Activated CD8-positive, alpha-beta memory T cell treated with anti-CD3 and anti-CD28 coated beads for 24 hours (primary cell): ENCODE results near the gene RINT1.
"Not testable (repeated sequence)": the region's sequence is repeated elsewhere in the genome, so short reads cannot be mapped to it uniquely, and the experiment has no call there.

Experiments used
- DNase-seq: peaks from one replicate; pipeline ENCODE4 v3.0.0-alpha.2; 2020

Gene RINT1

DNA sequence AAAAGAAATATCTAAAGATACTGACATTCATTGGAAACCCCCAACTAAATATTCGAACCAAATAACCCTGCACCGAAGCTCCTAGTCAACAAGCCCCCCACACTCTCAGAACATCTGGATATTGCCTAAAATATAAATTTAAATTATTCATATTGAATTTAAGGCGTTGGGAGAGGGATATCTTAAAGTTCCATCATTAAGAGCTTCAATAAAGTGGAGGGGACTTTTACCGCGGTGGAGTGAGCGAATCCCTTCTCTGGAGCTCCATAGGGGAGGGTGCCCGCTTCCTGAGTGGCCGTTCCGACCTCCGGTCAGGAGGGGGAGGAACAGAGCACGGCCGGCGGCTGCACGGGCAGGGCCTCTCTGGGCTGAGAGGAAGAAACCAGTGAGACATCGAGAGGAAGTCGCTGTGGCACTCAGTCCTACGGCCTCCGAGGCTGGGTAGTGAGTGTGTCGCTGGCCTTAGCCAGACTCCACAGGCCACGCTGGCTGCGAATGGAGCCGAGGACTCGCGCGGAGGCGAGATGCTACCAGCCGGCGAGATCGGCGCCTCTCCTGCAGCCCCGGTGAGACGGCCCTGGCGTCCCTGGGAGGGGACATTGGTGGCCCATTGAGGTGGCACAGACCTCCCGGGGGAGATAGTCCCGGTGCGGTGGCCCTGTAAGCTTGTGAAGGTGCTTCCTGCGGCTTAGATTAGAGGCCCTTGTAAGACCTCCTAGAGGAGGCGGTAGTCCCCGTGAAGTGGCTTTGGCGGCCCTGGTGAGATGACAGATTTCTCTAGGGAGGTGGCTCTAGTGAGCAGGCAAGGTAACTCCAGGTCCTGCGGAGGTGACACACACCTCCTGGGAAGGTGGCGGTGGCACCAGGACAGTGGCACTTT is at the start of gene RINT1:
RINT1 (plus strand) TSS at position 410 of the 880 bp plus-strand sequence; CDS start at position 525, 115 bp downstream.
- peak; percentile 96 for DNase-seq

DNA sequence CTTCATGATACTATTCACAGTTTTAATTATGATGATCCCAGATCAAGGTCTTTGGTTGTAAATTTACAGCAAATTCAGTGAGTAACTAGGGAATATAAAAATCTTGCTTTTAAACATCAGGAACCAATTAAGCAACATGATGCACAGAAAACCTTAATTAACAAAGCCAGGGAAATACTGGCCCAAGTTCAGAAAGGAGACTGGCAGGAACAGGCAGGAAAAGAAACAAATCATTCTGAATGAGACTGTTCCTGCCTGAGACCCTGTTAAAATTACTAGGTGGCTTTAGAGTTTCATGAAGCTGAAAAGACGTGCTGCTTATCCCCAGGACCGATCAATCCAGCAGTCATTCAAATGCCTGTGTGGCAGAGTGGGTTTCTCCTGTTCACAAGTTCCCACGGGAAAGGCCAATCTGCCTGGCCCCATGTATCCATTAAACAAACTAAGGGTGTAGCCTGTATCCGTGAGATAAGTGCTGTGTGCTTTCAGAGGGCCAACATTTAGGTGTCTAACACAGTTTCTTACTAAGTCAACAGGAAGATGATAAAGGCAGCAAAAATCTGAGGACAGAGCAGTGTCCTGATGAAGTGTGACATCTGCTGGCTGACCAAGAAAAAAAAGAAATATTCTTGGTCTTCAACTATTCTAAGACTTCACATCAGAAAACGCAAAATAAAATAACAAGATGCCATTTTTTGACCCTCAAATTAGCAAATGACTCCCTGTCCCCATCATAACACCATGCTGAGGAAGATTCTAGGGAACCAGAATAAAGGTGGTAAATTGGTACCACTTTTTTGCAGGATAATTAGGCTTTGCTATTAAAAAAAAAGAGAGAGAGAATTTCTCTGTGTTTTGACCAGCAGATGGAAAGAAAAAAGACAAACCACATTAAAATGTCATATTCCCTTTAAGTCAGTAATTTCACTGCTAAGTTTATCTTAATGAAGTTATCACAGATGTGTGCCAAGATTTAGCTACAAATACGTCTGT is 44.1 kb upstream of the RINT1 start:
- no peak for DNase-seq

DNA sequence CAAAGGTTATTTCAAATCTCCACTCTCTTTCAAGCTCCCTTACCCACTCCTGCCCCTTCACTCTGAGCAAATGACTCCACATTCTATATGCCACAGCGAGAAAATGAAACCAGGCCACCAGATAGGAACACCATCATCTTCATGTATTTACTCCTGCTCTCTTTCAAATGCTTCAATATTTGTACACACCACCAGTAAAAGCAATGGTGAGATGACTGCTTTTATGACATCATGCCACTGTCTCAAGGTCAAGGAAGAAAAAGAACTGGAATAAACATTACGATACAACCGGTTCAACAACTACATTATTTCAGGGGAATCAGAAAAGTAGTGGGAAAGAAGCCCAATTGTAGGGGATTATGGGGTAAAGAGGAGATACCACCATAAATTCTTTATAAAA is 42.6 kb upstream of the RINT1 start:
- DNase-seq: no peak

DNA sequence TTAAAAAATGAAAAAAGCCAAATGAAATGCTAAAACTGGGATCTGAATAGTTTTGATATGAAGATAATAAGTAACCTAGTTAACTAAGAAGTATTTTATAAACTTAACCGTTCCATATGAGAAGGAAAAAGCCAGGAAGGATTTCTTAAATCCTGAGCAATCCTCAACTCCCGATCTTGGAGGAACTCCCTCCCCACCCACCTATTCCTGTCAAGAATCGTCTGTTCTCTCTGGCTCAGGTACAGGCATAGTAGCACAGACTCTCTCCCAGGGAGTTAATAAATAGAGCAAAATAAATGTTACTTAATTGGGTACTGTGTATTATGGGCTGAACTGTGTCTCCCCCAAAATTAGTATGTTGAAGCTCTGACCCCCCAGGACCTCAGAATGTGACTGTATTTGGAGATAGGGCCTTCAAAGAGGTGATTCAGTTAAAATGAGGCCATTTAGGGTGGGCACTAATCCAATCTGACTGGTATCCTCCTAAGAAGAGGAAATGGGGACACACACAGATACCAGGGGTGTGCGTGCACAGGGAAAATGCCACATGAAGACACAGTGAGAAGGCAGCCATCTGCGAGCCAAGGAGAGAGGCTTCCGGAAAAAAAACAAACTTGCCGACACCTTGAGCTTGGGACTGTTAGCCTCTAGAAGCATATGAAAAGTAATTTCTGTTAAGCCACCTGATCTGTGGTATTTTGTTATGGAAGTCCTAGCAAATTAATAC is 38.6 kb upstream of the RINT1 start:
- no peak for DNase-seq

DNA sequence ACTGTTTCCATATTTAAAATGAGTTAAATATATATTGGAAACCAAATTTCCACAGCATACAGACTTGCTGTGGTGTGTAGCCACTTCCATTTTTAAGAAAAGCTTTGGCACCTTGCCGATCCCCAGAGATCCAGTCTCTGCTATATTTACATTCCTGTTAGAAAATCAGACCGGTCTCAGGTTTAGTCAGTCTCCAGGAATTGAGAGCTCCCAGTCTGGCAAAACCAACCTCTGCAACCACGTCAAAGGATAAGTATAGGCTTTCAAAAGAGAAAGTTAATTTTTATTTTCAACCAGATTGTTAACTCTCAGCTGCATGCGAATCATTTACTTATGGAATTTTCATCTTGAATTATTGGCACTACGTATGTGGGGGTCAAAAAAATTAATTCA is 38.1 kb upstream of the RINT1 start:
- no peak for DNase-seq

DNA sequence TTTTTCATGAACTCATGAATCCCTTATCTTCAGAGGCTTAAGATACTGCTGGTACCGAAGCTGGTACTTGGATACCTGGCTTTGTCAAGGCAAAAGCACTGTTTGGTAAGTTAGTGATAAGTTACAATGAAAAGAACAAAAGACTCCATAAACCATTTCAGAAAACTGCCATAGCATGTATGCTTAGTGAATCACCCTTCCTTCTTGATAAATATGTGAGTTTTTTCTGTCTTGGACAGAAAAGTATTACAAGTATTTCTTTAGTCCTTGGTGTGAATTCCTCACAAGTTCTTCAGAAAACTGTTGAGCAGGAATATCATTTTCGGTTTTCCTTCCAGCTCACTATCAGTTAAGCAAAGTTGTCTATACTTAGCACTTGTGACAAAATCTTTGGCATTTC is 35.5 kb upstream of the RINT1 start:
- DNase-seq: no peak

DNA sequence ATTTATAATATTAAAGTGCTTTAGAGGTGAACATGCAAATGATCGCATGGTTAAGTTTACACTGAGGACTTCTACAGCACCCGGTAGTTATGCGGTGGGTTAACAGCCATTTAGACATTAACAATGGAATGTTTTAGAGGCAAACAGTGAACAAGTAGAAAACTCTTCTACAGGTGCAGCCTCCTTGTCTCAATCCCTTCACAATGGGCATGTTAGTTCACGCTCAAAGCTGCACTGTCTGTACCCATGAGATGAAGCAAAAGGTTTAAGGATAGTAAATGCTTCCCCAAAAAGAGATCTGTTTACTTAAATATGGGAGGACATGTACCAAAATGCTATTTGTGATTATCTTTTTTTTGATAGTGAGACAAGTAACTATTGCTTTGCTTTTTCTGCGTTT is 35.0 kb upstream of the RINT1 start:
- no peak for DNase-seq

DNA sequence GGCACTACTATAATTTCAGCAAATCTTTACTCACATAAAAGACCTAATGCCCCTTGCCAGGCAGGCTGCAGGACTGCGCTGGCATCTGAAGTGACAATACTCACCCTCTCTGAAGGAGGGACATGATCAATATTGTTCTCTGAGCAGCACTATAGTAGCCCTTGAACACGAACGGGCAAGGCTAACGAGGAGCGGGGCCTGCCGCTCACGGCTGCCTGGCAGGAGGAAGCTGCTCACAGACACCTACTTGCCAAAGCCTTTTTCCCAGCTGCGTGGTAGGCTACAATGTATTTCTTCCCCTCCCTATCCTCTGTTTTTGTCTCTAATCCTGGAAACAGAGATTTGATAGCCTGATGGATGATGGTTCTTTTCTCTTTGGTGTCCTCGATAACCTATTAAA is 29.8 kb upstream of the RINT1 start:
- DNase-seq: no peak

DNA sequence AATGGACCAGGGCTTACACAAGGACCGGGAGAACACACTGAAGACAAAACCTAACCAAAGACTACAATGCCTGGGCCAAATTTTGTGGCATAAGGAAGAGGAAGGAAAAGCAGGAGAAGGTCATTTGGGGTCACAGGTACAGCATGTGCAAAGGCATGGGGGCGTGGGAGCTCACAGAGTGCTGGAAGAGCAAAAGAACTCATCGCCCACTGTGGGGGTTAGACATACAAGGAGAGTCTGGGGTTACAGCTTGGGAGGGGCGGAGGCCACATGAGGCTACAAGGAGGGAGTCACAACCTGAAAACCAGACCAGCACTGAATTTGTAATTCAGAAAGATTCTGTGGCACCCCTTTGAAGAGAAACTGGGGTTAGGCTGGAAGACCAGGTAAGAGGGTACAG is 19.6 kb upstream of the RINT1 start:
- peak; percentile 40 for DNase-seq

DNA sequence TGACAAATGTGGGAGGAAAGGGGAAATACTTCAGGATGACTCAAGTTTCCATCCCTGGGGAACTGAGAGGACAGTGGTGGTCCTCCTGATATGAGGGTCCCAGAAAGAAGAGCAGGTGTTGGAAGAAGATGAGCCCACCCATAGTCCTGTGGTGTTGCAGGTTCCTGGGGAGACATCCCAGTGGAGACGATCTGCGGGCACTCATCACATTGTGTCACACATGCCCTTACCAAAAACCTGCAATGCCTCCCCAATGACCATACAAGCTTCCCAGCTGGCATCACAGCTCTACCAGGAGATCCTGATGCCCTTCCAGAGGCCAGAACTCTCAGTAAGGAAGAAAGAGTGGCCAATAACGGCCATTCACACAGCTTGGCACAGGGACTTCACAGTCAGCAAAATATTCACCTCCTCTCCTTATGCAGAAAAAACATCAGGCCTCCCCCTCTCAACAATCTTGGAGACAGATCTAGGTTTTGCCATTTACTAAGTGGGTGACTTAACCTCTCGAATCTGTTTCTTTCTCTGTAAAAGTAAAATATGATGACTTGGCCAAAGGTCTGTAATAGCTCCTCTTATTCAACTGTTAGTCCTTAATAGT is 19.0 kb upstream of the RINT1 start:
- DNase-seq: peak; percentile 30

DNA sequence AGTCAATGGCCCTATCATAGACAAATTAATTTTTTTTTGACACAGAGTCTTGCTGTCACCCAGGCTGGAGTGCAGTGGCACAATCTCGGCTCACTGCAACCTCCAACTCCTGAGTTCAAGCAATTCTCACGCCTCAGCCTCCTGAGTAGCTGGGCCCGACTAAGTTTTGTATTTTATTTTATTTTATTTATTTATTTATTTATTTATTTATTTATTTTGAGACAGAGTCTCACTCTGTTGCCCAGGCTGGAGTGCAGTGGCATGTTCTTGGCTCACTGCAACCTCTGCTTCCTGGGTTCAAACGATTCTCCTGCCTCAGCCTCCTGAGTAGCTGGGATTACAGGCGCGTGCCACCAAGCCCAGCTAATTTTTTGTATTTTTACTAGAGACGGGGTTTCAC is 16.4 kb upstream of the RINT1 start:
- not testable (repeated sequence) for DNase-seq

DNA sequence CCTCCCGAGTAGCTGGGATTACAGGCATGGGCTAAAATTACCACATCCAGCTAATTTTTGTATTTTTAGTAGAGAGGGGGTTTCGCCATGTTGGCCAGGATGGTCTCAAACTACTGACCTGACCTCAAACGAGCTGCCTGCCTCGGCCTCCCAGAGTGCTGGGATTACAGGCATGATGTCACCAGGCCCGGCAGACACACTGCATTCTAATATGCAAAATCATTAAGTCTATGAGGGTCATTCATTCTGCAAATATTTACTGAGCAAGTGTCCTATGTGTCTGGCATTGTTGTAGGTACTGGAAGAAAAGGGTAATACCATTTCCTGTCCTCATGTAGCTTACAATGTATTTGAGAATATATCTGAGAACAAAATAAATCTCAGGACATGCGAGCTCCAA is 12.6 kb upstream of the RINT1 start:
- no peak for DNase-seq

DNA sequence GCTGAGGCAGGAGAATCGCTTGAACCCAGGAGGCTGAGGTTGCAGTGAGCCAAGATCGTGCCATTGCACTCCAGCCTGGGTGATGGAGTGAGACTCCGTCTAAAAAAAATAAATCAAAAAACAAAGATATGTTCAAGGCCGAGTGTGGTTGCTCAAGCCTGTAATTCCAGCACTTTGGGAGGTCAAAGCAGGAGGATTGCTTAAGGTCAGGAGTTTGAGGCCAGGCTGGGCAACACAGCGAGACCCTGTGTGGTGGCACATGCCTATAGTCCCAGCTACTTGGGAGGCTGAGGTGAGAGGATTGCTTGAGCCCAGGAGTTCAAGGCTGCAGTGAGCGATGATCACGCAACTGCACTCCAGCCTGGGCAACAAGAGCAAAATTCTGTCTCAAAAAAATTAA is 11.4 kb upstream of the RINT1 start:
- DNase-seq: not testable (repeated sequence)

DNA sequence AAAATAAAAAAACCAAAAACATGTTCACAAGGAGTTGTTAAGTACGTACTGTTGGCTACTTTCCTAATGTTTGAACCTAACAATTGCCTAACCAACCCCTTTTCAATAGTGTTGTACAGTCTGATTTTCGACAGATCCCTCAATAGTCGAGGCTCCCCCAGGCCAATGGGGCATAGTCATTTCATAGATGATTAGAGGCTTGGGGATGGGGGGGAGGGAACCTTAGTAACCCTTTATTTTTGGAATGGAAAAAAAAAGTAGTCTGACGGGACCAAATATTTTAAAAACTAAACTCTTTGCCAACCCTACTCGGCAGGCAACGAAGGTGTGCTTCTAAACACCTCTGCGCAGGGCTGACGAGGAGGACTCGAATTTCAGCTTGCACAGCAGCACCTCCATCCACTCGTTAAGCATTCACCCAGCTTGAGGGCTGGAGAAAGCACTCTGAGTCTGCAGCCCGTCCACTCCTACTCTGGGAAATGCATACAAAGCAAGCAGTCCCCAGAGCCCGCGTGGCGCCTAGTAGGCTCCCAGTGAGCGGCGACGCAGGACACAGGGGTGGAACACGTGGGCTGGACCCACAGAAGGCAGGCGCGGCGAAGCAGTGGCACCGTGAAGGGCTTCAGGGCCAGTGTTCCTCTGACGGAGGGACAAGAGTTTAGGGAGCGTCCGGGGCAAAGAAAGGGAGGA is 10.8 kb upstream of the RINT1 start:
- DNase-seq: peak; percentile 85

DNA sequence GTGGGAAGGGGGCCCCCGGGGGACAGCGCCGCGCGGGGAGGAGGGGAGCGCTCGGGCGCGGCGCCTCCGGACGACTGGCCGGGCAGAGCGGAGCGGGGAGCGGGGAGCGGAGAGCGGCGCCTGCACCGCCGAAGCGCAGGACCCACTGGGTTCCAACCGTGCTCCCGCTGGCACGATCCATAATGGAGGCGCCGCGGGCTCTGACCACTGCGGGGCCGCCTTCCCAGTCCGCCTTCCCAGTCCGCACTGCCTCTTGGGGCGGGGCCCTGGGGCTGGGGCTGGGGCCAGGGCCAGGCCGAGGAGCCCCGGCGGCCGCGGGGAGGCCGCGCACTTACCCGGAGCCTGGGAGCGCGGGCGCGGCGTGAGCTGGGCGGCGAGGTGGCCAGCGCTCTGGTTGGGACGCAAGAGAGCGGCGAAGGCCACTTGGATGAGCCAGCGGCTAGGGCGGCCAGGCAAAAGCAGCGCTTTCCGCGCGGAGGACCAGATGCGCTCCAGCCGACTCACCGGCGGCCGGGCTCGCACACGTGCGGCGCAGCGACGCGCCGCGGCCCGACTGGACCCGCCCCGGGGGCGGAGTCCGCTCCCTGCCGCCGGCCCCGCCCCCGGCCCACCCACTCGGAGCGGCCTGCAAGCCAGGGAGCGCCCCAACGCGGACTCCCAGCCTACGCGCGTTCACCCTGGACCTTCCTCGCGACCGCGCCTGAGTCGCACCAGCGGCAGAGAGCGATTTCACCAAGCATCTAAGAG is 10.1 kb upstream of the RINT1 start, which contains the start of gene PUS7:
PUS7 (minus strand) TSS at position 555 of the 747 bp plus-strand sequence. CDS start 13,759 bp downstream, outside the sequence.
- DNase-seq: peak; percentile 92

DNA sequence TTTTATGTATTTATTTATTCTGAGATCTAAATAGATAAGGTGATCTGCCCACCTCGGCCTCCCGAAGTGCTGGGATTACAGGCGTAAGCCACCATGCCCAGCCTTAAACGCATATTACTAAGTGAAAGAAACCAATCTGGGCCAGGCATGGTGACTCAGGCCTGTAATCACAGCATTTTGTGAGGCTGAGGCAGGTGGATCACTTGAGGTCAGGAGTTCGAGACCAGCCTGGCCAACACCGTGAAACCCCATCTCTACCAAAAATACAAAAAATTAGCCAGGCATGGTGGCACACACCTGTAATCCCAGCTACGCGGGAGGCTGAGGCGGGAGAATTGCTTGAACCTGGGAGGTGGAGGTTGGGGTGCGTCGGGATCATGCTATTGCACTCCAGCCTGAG is 7.6 kb upstream of the RINT1 start:
- not testable (repeated sequence) for DNase-seq

DNA sequence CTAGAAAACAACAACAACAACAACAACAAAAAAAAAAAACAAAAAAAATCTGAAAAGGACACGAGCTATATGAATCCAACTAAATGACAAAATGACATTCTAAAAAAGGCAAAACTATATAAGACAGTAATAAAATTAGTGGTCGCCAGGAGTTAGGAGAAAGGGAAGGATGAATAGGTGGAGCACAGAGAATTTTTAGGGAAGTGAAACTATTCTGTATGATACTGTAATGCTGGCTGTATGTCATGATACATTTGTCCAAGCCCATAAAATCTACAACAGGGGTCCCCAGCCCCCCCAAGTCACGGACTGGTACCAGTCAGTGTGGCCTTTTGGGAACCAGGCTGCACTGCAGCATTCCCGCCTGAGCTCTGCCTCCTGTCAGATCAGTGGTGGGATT is 7.2 kb upstream of the RINT1 start:
- DNase-seq: no peak

DNA sequence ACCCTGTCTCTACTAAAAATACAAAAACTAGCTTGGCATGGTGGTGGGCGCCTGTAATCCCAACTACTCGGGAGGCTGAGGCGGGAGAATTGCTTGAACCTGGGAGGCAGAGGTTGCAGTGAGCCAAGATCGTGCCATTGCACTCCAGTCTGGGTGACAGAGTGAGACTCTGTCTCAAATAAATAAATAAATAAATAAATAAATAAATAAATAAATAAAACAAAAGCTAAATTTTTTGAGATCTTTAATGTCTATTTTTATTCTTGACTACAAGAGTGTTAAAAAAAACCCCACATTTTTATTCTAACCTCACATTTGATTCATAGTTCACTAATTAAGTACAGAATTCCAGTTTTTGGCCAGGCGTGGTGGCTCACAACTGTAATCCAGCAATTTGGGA is 4.3 kb upstream of the RINT1 start:
- not testable (repeated sequence) for DNase-seq

DNA sequence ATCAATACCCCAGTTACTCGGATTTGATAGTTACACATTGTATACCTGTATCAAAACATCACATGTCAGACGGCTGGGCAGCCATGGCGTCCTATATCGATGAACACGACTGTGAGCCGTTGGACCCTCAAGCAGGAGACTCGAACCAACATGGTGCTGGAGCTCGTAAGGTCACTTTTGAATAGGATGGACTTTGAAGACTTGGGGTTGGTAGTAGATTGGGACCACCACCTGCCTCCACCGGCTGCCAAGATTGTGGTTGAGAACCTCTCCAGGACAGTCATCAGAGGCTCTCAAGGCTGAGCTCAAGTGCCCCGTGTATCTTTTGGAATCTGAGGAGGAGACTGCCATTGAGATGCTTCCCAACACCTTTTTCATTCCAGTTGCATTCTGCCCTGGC is 1.9 kb upstream of the RINT1 start:
- no peak for DNase-seq

DNA sequence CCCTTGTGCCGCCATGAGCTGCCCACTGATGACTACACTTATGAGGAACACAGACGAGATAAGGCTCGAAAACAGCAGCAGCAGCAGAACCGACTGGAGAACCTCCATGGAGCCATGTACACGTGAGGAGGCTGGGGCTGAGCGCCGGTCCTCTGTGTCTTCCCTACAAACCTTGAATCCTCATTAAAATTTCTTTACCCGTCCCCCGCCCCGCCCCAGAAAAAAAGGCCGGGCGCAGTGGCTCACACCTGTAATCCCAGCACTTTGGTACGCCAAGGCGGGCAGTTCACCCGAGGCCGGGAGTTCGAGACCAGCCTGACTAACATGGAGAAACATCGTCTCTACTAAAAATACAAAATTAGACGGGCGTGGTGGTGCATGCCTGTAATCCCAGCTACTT is 1.5 kb upstream of the RINT1 start:
- no peak for DNase-seq
